GM18508 (cell line): ENCODE measurements around the gene ST6GAL1.
"Not testable (repeated sequence)": the region's sequence is repeated elsewhere in the genome, so short reads cannot be mapped to it uniquely, and the experiment has no call there.

Experiments used
- ATAC-seq: cut with Tn5 transposase; IDR thresholded peaks from one replicate; pipeline ENCODE4 v1.9.1; 2021; ENCODE audit warnings: moderate number of reproducible peaks; ENCODE audit not compliant: insufficient read depth, unreplicated experiment

ST6GAL1 gene

DNA sequence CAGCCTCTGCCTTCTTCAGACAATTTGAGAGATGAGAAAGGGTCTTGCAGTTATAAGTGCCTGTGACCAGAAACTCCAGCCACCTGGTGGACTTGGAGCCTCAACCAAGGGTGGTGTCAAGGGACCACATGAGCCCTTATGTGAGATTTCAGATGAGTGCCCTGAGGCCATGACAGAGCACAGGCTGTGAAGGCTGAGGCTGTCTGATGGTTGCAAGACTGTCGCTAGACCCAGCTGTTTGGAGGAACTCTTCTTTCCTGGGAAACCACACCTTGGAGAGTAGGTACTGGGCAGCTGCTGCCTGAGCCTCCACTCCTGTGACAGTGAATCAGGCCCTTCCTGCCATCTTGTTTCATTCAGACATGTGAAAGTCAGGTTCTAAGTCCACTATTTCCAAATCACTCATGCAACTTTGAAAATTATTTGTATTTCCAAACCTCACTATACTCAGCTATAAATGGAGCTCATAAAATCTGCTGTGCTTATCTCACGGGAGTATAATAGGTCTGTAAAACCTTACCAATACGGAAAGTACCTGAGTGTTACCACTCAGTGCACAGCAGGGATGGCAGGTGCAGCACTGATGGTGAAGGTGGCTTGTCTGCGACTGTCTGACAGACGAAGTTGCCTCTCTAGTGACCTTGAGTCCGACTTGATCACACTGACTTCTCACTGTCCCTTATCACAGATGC, 109.5 kb downstream of the ST6GAL1 start:
- no peak for ATAC-seq

- ATAC-seq, result no peak
Observed at GRCh38 chr3:187040516-187041361, 110.4 kb downstream of the ST6GAL1 start.

- ATAC-seq, result no peak
Observed at GRCh38 chr3:187041362-187042307, 111.3 kb downstream of the ST6GAL1 start.

- no peak for ATAC-seq
Observed at GRCh38 chr3:187042346-187042745, 112.0 kb downstream of the ST6GAL1 start.

- no peak for ATAC-seq
Observed at GRCh38 chr3:187042874-187043458, 112.6 kb downstream of the ST6GAL1 start.

DNA sequence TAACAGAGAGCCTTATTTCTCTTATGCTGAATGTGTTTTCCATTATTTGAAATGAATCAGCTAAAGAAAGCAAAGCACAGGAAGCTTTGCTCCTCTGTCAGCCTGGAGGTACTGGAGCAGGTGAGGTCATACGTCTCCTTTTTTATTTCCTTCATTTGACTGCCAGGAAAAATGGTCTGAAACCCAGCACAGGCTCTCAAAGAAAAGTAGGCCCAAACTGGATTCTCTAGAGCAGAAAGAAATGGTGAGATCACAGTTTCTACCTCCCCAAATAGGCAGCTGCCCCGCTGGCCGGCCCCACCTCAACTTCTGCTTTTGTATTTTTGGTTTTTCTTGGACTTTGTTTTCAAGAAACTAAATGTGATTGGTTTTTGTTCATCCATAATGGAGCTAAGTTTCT, 113.9 kb downstream of the ST6GAL1 start:
- no peak for ATAC-seq

- no peak for ATAC-seq
Observed at GRCh38 chr3:187044867-187045552, 114.7 kb downstream of the ST6GAL1 start.

DNA sequence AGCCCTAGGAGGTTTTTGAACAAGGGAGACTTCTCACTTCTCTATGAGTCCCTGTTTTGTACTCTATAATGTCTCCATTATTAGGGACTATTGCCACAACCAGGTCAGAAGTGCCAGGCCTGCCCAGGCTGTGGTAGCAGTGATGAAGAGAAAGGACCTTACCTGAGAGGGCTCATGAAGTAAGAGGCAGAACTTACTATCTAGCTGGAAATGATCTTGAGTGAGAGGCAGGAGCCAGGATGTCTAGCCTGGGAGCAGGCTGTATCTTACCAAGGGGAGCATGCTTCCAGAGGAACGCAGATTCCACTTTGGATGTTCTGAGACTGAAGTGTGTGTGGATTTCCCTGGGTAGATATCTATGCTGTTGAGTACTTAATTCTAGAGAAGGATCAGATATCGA, 115.7 kb downstream of the ST6GAL1 start:
- no peak for ATAC-seq

DNA sequence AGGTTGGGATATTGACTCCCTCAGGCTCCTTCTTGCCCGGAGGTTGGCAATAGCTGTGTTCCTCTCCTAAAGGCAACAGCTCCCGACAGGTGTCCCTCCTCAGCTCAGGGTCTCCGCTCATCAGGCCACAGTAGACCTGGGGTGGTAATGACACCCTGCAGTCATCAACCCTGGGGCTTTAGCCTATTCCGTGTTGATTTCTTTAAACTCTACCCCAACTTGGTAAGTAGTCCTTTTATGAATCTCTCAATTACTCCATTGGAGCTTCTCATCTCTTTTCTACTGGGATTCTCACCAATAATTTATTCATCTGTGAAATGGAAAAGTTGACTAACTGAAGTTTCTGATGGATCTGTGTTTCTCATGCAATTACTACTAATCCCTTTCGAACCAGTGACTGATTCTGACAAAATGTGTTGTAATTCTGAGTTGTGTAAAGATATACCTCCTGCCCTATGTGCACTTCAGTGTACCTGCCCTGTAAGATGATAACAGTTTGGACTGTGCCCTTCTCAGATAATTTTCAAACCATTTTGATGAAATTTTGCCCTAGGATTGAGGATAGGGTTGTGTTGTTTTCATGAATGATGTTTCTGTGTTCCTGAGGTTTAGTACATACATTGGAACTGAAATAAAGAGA, 119.3 kb downstream of the ST6GAL1 start:
- ATAC-seq, result no peak

GRCh38 chr3:187051066-187051465, 120.7 kb downstream of the ST6GAL1 start:
- no peak for ATAC-seq

GRCh38 chr3:187051724-187052366, 121.5 kb downstream of the ST6GAL1 start:
- no peak for ATAC-seq

- ATAC-seq, result not testable (repeated sequence)
Observed at GRCh38 chr3:187052427-187052826, 122.1 kb downstream of the ST6GAL1 start.

DNA sequence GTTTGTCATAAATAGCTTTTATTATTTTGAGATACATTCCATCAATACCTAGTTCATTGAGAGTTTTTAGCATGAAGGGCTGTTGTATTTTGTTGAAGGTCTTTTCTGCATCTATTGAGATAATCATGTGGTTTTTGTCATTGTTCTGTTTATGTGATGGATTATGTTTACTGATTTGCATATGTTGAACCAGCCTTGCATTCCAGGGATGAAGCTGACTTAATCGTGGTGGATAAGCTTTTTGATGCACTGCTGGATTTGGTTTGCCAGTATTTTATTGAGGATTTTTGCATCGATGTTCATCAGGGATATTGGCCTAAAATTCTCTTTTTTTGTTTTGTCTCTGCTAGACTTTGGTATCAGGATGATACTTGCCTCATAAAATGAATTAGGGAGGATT, 124.1 kb downstream of the ST6GAL1 start:
- ATAC-seq, result not testable (repeated sequence)

- not testable (repeated sequence) for ATAC-seq
Observed at GRCh38 chr3:187057803-187058202, 127.5 kb downstream of the ST6GAL1 start.

DNA sequence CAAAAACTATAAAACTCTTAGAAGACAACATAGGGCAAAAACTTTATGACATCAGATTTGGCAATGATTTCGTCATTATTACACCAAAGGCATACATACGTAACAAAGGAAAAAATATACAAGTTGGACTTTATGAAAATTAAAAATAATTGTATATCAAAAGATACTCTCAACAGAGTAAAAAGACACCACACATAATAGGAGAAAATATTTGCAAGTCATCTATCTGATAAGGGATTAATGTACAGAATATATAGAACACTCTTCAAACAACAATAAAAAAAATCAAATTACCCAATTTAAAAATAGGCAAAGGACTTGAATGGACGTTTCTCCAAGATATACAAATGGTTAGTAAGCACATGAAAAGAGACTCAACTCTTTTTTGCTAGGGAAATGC, 131.4 kb downstream of the ST6GAL1 start:
- ATAC-seq, result no peak

DNA sequence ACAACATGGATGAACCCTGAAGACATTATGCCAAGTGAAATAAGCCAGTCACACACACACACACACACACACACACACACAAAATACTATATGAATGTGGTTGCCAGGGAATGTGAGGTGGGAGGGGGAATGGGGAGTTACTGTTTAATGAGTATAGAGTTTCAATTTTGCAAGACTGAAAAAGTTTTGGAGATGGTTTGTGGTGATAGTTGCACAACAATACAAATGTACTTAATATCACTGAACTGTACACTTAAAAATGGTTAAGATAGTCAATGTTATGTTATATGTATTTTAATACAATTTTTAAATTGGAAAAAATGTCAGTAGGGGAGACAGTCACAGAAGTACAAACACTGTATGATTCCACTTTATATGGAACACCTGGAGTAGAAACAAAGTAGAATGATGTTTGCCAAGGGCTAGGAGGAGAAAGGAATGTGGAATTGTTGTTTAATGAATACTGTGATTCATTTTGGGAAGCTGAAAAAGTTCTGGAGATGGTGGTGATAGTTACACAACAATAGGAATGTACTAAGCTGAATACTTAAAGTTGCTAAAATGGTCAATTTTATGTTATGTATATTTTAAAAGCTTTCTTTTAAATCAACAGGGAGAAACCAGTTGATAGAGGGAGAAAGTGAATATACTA, 132.3 kb downstream of the ST6GAL1 start:
- ATAC-seq, result no peak

DNA sequence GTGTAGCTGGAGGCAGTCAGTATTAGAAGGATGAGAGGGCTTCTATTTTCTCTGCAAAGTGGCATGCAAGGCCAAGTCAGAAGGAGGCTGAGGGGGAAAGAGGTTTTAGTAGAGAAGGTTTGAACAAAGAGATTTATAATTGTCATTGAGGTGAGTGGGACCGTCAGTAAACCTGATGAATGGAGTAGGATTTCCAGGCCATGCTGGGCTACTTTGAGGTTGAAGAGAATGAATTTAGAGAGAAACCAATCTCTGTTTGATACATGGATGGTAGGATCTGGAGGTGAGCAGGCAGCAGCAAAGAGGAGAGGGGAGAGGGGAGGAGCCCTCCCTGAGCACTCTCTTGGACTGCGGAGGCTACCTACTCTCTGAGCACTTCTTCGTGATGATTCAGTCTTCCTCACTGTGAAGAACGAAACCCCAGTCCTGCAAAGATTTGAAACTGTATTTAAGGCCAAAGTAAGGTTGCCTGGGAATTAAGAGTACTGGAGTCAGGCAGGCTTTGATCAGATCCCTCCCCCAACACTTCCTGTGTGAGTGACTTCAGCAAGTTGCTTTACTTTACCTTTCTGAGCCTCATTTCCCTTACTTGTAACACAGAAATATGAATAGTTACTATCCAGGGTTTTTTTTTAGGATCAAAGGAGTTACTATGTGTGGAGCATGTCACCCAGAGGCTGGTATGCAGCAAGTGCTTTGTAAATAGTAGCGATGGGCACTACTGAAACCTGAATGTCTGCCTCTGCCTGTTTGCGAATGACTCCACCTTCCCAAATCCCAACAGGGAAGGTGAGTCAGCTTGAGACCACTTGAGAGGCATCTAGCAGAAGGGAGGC, 133.2 kb downstream of the ST6GAL1 start:
- ATAC-seq, result no peak
